A549 (cell line): Measurements from ENCODE around the gene GZMB.

Source experiments
- CBX2 ChIP-seq: fragments of 200-600 bp; sonication (generic); IDR thresholded peaks from 2 replicates; pipeline ENCODE4 v1.6.1; 2016; ENCODE audit warnings: low read depth, mild to moderate bottlenecking, borderline replicate concordance
- TF ChIP-seq, protein P1 (sequence below): fragments of >200 bp; sonication (Bioruptor Twin); formaldehyde crosslinking; IDR thresholded peaks from 3 replicates; pipeline ENCODE4 v1.5.1; 2016

DNA sequence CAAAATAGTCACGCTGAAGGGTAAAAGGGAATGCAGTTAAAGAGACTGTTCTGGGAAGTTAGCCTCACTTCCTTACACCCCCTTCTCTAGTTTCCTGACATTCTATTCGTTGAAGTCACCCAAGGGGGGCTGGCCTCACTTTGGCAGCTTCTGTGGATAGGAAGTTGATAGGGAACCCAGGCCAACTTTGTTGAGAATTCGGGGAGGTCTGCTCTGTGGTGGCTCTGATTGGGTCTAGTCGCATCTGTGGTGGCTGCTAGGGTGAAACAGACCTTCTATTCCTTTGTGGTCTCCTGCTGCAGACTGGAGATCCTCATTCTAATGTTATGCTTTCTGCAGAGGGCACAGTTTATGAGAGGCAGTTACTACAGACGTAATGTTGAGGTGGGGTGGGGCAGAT is 28.8 kb upstream of the GZMB start:
- no peak for TF ChIP-seq CBX2
- TF ChIP-seq, protein P1, sequence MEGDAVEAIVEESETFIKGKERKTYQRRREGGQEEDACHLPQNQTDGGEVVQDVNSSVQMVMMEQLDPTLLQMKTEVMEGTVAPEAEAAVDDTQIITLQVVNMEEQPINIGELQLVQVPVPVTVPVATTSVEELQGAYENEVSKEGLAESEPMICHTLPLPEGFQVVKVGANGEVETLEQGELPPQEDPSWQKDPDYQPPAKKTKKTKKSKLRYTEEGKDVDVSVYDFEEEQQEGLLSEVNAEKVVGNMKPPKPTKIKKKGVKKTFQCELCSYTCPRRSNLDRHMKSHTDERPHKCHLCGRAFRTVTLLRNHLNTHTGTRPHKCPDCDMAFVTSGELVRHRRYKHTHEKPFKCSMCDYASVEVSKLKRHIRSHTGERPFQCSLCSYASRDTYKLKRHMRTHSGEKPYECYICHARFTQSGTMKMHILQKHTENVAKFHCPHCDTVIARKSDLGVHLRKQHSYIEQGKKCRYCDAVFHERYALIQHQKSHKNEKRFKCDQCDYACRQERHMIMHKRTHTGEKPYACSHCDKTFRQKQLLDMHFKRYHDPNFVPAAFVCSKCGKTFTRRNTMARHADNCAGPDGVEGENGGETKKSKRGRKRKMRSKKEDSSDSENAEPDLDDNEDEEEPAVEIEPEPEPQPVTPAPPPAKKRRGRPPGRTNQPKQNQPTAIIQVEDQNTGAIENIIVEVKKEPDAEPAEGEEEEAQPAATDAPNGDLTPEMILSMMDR: no peak
